ENCODE data around the gene MBTD1.
A peak's percentile ranks its signal among the peaks of the same experiment; 100 is the strongest.

Gene MBTD1

GRCh38 chr17:51154176-51154575, 105.7 kb downstream of the MBTD1 start:
- Histone ChIP-seq H3K27me3 (ENCODE audit: insufficient read depth, low read length) (no peaks in the 10 kb centered on the region), H3K36me3 (ENCODE audit: insufficient read depth, low read depth, low read length) (peaks cover 39% of the 10 kb centered on the region), H3K4me3 (ENCODE audit: low read length) (peak overlapping the region; percentile 95), H3K9me3 (ENCODE audit: insufficient read depth, low read depth, low read length) (no peaks in the 10 kb centered on the region), H3K4me1 (ENCODE audit: insufficient read depth, low read length) (peaks cover 7% of the 10 kb centered on the region; the same call in 1 of the 2 replicates), H3K27ac (ENCODE audit: low read length) (peak overlapping the region; percentile 77), H3K9ac (ENCODE audit: low read depth, low read length) (peak overlapping the region; percentile 96)

GRCh38 chr17:51153210-51154072, 106.4 kb downstream of the MBTD1 start, which contains the start of gene NME1:
TSS of gene NME1 (plus strand) at chr17:51153559. CDS start at chr17:51155655, 2,096 bp downstream.
- H3K4me3 ChIP-seq (ENCODE audit: low read length) = peak within 1 kb of the TSS; percentile 95
- peak within 1 kb of the TSS; percentile 77 for H3K27ac ChIP-seq (ENCODE audit: low read length)
- no peaks in the 10 kb centered on the region for H3K27me3 ChIP-seq (ENCODE audit: insufficient read depth, low read length)
- no peaks in the 10 kb centered on the region for H3K9me3 ChIP-seq (ENCODE audit: insufficient read depth, low read depth, low read length)
- H3K4me1 ChIP-seq (ENCODE audit: insufficient read depth, low read length) = peaks cover 7% of the 10 kb centered on the region; the same call in 1 of the 2 replicates
- H3K36me3 ChIP-seq (ENCODE audit: insufficient read depth, low read depth, low read length) = peaks cover 32% of the 10 kb centered on the region
- H3K9ac ChIP-seq (ENCODE audit: low read depth, low read length) = peak within 1 kb of the TSS; percentile 96

- H3K4me3 ChIP-seq (ENCODE audit: low read length) = peak overlapping the region; percentile 95
- H3K36me3 ChIP-seq (ENCODE audit: insufficient read depth, low read depth, low read length) = peaks cover 26% of the 10 kb centered on the region
Measured at GRCh38 chr17:51152766-51153209, 107.1 kb downstream of the MBTD1 start.

GRCh38 chr17:51150932-51151331, 108.9 kb downstream of the MBTD1 start:
- H3K36me3 ChIP-seq (ENCODE audit: insufficient read depth, low read depth, low read length) = peaks cover 7% of the 10 kb centered on the region
- no peak overlapping the region for H3K4me3 ChIP-seq (ENCODE audit: low read length)
- H3K9ac ChIP-seq (ENCODE audit: low read depth, low read length) = no peak overlapping the region
- H3K27ac ChIP-seq (ENCODE audit: low read length) = no peak overlapping the region
- H3K27me3 ChIP-seq (ENCODE audit: insufficient read depth, low read length) = no peaks in the 10 kb centered on the region
- no peaks in the 10 kb centered on the region for H3K9me3 ChIP-seq (ENCODE audit: insufficient read depth, low read depth, low read length)
- peaks cover 7% of the 10 kb centered on the region; the same call in 1 of the 2 replicates for H3K4me1 ChIP-seq (ENCODE audit: insufficient read depth, low read length)

More at GRCh38 chr17:51152766-51153209, 107.1 kb downstream of the MBTD1 start:
- peaks cover 7% of the 10 kb centered on the region; the same call in 1 of the 2 replicates for H3K4me1 ChIP-seq (ENCODE audit: insufficient read depth, low read length)
- H3K9ac ChIP-seq (ENCODE audit: low read depth, low read length) = peak overlapping the region; percentile 82; the same call in 1 of the 2 replicates
- peak overlapping the region; percentile 30 for H3K27ac ChIP-seq (ENCODE audit: low read length)
- no peaks in the 10 kb centered on the region for H3K27me3 ChIP-seq (ENCODE audit: insufficient read depth, low read length)
- H3K9me3 ChIP-seq (ENCODE audit: insufficient read depth, low read depth, low read length) = no peaks in the 10 kb centered on the region

- no peaks in the 10 kb centered on the region for H3K27me3 ChIP-seq (ENCODE audit: insufficient read depth, low read length)
- H3K4me1 ChIP-seq (ENCODE audit: insufficient read depth, low read length) = peaks cover 7% of the 10 kb centered on the region; the same call in 1 of the 2 replicates
- no peak overlapping the region for H3K27ac ChIP-seq (ENCODE audit: low read length)
- H3K9ac ChIP-seq (ENCODE audit: low read depth, low read length) = no peak overlapping the region
- H3K4me3 ChIP-seq (ENCODE audit: low read length) = no peak overlapping the region
- no peaks in the 10 kb centered on the region for H3K9me3 ChIP-seq (ENCODE audit: insufficient read depth, low read depth, low read length)
- no peaks in the 10 kb centered on the region for H3K36me3 ChIP-seq (ENCODE audit: insufficient read depth, low read depth, low read length)
Measured at GRCh38 chr17:51149163-51149562, 110.7 kb downstream of the MBTD1 start.

GRCh38 chr17:51147650-51148049, 112.2 kb downstream of the MBTD1 start:
- Histone ChIP-seq H3K27ac (ENCODE audit: low read length) (no peak overlapping the region), H3K4me3 (ENCODE audit: low read length) (no peak overlapping the region), H3K4me1 (ENCODE audit: insufficient read depth, low read length) (peaks cover 2% of the 10 kb centered on the region; the same call in 1 of the 2 replicates), H3K36me3 (ENCODE audit: insufficient read depth, low read depth, low read length) (no peaks in the 10 kb centered on the region), H3K9me3 (ENCODE audit: insufficient read depth, low read depth, low read length) (no peaks in the 10 kb centered on the region), H3K9ac (ENCODE audit: low read depth, low read length) (no peak overlapping the region), H3K27me3 (ENCODE audit: insufficient read depth, low read length) (no peaks in the 10 kb centered on the region)

GRCh38 chr17:51144266-51145022, 115.4 kb downstream of the MBTD1 start:
- Histone ChIP-seq H3K4me3 (ENCODE audit: low read length) (no peak overlapping the region), H3K9ac (ENCODE audit: low read depth, low read length) (no peak overlapping the region), H3K9me3 (ENCODE audit: insufficient read depth, low read depth, low read length) (no peaks in the 10 kb centered on the region), H3K27me3 (ENCODE audit: insufficient read depth, low read length) (no peaks in the 10 kb centered on the region), H3K27ac (ENCODE audit: low read length) (no peak overlapping the region), H3K36me3 (ENCODE audit: insufficient read depth, low read depth, low read length) (no peaks in the 10 kb centered on the region), H3K4me1 (ENCODE audit: insufficient read depth, low read length) (no peaks in the 10 kb centered on the region)

- no peaks in the 10 kb centered on the region for H3K9me3 ChIP-seq (ENCODE audit: insufficient read depth, low read depth, low read length)
- no peak overlapping the region for H3K27ac ChIP-seq (ENCODE audit: low read length)
- no peaks in the 10 kb centered on the region for H3K4me1 ChIP-seq (ENCODE audit: insufficient read depth, low read length)
- no peaks in the 10 kb centered on the region for H3K27me3 ChIP-seq (ENCODE audit: insufficient read depth, low read length)
- no peak overlapping the region for H3K4me3 ChIP-seq (ENCODE audit: low read length)
- no peak overlapping the region for H3K9ac ChIP-seq (ENCODE audit: low read depth, low read length)
- no peaks in the 10 kb centered on the region for H3K36me3 ChIP-seq (ENCODE audit: insufficient read depth, low read depth, low read length)
Measured at GRCh38 chr17:51142597-51142996, 117.3 kb downstream of the MBTD1 start.

GRCh38 chr17:51135956-51136355, 123.9 kb downstream of the MBTD1 start:
- Histone ChIP-seq H3K9me3 (ENCODE audit: insufficient read depth, low read depth, low read length) (no peaks in the 10 kb centered on the region), H3K36me3 (ENCODE audit: insufficient read depth, low read depth, low read length) (no peaks in the 10 kb centered on the region), H3K27ac (ENCODE audit: low read length) (no peak overlapping the region), H3K4me3 (ENCODE audit: low read length) (no peak overlapping the region), H3K9ac (ENCODE audit: low read depth, low read length) (no peak overlapping the region), H3K4me1 (ENCODE audit: insufficient read depth, low read length) (no peaks in the 10 kb centered on the region), H3K27me3 (ENCODE audit: insufficient read depth, low read length) (no peaks in the 10 kb centered on the region)

- no peak overlapping the region for H3K9ac ChIP-seq (ENCODE audit: low read depth, low read length)
Measured at GRCh38 chr17:51133365-51133764, 126.5 kb downstream of the MBTD1 start.

GRCh38 chr17:51132964-51133319, 126.9 kb downstream of the MBTD1 start:
- Histone ChIP-seq H3K9ac (ENCODE audit: low read depth, low read length) (no peak overlapping the region), H3K36me3 (ENCODE audit: insufficient read depth, low read depth, low read length) (no peaks in the 10 kb centered on the region), H3K9me3 (ENCODE audit: insufficient read depth, low read depth, low read length) (no peaks in the 10 kb centered on the region), H3K4me1 (ENCODE audit: insufficient read depth, low read length) (no peaks in the 10 kb centered on the region), H3K4me3 (ENCODE audit: low read length) (no peak overlapping the region), H3K27ac (ENCODE audit: low read length) (no peak overlapping the region), H3K27me3 (ENCODE audit: insufficient read depth, low read length) (no peaks in the 10 kb centered on the region)

More at GRCh38 chr17:51133365-51133764, 126.5 kb downstream of the MBTD1 start:
- H3K4me1 ChIP-seq (ENCODE audit: insufficient read depth, low read length) = no peaks in the 10 kb centered on the region
- H3K27me3 ChIP-seq (ENCODE audit: insufficient read depth, low read length) = no peaks in the 10 kb centered on the region
- no peak overlapping the region for H3K4me3 ChIP-seq (ENCODE audit: low read length)
- H3K27ac ChIP-seq (ENCODE audit: low read length) = no peak overlapping the region
- no peaks in the 10 kb centered on the region for H3K9me3 ChIP-seq (ENCODE audit: insufficient read depth, low read depth, low read length)
- H3K36me3 ChIP-seq (ENCODE audit: insufficient read depth, low read depth, low read length) = no peaks in the 10 kb centered on the region
